NCI-H146 treated with DMSO at 0.1 percent for 48 hours (cell line): Measurements from ENCODE around the gene RERE.
A peak's percentile ranks its signal among the peaks of the same experiment; 100 is the strongest.

ENCODE experiments used
- DNase-seq: peaks from one replicate; lab custom pipeline; 2025; ENCODE audit not compliant: unreplicated experiment; lab: John Stamatoyannopoulos, UW

Gene RERE

DNA sequence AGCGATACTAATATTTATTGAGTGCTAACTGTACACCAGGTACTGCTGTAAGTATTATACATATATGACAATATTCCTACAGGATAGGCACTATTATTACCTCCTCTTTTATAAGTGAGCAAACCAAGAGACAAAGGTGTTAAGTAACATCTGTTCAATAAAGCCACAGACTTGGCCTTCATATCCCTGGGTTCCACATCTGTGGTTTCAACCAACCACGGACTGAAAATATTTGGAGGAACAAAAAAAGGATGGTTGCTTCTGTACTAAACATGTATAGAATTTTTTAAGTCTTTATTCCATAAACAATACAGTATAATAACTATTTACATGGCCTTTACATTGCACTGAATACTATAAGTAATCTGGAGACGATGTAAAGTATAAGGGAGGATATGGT, 95.1 kb downstream of the RERE start:
- DNase-seq: no peak

DNA sequence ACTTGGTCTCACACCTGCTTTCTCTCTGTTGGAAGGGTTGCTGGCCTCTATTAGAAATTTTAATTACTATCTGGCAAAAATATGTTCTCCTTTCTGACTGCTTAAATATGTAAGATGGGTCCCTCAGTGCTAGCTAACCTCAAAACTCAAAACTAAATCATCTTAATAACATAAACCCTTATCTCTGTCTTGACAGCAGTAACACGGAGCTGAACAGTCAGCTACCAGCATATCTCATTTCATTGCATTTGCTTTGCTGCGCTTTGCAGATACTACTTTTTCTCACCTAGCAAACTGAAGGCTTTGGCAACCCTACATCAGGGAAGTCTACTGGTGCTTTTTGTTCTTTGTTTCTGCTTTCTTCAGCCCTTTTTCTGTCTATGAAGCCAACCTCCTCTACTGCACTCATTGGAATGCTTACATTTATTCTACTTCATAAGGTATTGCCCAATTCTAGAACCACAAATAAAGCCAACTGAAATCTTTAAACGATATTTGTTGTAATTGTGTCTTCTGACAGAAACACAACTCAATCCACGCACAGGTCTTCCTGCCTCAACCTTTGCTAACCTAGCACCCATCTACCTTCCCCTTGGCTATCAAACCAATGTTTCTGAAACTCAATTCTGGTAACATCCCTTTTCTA, 95.6 kb downstream of the RERE start:
- DNase-seq: no peak

DNA sequence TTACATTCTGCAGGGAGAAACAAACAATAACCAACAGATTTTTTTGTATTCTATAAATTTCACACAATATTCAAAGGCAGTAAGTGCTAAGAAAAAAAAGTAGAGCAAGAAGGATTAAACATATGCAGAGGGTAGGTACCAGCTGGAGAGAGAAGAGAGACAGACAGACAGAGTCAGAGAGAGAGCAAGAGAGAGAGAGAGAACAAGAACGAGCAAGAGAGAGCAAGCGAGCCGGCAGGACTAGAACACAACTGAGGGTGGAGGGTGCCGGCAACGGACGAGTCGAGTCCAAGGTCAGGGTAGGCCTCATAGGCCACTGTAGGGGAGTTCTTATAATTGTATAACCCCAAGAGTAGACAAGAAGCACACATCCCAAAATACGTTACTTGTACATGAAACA, 97.1 kb downstream of the RERE start:
- no peak for DNase-seq

DNA sequence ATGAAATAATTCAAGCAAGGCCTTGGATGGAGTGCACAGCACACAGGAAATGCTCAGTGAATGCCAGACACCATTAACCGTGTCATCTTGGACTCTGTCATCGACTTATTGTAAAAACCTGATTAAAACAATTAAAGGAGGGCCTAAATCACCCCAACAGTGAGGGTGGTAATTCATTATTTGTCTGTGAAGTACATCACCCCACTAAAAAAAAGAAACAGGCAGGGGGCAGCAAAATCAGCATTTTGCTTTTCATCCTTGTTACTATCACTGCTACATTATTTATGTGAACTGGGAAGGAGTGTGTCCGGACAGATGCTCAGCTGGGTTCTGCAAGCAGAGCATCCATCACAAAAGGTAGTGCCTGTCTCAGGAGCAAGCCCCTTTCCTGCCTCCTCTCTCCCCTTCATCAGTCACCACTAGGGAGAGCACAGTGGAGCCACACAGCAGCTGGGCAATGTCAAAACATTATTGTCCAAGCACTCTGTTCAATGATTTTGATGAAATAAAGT, 98.5 kb downstream of the RERE start:
- DNase-seq: peak; percentile 11

DNA sequence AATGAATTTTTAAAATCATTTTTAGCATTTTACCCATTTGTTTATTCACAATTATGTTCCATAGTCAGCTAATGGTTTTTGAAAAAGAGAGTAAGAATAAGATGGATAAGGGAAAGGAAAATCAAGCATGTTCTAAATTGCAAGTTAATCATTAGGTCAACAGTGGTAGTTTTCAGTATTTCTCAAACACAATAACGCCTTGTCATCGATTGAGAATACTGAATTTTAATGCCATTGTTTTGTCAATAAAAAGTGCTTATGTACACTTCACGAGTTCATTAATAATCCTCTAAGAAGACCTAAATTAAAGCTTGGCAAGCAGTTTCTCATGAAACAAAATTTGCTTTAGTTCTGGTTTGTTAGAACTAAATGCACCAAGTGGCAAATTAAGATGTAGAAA, 100.3 kb downstream of the RERE start:
- DNase-seq: peak; percentile 29

DNA sequence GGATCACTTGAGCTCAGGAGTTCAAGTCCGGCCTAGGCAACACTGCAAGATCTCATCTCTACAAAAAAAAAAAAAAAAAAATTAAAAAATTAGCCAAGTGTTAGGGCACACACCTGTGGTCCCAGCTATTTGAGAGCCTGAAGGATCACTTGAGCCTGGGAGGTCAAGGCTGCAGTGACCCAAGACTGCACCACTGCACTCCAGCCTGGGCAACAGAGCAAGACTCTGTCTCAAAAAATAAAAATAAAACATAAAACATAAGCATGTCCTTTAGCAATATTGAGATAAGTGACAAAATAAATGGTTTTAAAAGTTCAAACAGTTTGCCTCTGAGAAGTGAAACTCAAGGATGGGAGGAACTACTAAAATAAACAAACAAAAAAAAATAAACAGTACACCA, 101.2 kb downstream of the RERE start:
- DNase-seq: no peak

DNA sequence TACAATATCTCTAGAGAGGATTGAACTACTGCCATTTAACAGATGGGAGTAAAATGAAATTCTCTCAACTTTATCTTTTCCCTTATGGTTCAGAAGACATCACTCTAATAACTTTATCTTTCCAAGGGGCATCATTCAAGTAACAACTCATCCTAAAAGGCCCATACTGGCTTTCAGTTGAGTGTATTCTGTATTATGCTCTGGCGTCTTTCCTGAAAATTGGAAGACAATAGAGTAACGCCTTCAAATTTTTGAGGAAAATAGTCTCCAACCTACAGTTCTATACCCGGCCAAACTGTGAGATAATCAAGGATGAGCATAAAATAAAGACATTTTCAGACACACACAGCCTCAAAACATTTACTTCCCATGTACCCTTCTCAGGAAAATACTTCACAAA, 103.3 kb downstream of the RERE start:
- no peak for DNase-seq

DNA sequence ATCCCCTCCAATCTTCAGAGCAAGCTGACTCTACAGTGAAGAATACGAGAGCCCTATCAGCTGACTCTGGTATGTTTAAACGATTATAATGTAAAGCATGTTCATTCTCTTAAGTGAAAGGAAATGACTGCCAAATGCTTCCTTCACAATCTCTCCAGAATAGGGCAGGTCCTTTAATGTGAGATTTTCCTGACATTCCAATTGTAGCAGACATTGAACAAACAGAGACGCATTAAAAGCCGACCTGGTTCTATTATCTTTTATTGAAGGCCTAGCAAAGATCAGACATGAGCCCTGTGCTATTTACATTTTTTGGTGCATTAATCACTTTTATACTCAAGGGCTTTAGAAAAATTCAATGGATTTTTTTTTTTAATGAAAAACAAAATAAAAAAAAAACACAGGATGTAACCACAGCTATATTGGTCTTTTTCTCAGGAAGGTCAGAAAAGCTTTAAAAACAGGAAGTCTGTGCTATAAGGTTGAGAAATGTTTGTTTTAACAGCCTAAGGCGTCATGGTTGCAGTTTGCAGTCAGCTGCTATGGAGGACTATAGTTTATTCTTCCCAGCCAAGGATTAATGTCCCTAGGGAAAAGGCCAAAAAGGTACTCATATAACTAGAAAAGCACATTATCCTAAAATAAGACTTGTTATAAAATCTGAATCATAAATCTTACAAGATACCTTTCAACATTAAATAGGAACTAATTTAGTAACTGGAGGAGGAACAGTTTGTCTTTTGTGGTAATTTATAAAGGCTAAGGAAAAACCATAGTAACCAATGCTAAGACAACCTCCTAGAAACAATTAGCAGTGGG, 104.8 kb downstream of the RERE start:
- DNase-seq: peak; percentile 77

DNA sequence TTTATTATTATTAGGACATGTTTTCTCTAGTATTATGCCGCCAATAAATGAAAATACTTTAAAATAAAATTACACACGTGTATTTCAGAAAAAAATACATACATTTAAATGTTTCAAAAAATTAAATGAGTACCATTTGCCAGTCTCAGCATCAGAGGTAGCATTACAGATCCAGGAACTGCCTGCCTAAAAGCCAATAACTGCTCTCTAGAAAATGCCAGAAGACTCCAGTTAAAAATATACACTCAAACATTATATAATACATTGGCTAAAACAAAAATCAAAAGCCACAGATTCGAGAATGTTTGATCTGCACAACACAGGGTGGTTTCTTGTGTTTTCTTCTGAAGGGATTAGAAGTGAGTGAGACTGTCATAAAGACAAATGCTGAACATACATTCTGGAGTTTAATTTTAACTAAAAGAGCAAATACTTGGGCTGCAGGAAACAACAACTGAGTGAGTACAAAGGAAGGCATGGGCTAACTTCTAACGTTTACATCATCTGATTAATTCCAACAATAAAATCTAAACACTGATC, 105.5 kb downstream of the RERE start:
- no peak for DNase-seq

DNA sequence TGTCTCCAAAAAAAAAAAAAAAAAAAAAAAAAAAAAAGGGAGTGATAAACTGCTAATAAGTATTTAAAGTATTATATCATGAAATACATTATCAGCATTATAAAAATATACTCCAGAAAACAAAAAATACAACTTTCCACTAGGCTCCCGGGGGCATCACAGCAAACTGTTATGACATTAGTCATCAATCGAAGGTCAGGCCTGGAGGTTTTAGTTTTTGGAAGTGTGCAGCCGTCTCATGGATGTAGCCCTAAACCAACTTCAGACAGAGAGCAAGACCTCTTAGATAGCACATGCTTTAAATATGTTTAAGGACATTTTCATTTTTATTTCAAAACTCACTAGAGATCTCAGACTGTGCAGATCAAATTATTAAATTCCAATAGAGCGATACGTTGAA, 106.3 kb downstream of the RERE start:
- DNase-seq: no peak

DNA sequence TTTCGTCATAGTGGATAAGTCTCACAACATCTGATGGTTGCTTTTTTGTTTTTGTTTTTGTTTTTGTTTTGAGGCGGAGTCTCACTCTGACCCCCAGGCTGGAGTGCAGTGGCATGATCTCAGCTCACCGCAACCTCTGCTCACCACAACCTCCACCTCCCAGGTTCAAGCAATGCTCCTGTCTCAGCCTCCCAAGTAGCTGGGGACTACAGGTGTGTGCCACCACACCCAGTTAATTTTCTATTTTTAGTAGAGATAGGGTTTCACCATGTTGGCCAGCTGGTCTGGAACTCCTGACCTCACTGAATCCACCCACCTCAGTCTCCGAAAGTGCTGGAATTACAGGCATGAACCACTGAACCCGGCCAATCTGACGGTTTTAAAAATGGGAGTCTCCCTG, 109.2 kb downstream of the RERE start:
- no peak for DNase-seq

DNA sequence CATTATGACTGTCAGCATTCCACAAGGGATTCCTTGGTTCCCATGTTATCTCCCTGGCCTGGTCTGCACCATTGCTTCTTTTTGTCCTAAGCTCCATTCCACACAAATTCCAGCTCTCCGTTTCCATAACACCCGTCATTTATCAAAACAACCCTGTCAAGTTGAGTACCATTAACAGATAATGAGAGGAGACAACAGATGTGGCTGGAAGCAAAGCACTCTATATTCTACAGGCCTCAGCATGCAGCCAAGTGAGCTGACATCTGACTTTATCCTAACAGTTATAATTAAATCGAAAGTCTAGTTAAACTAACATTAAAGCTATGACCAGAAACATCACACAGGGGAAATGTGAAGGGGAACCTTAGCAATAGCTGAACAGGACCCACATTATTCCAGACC, 110.4 kb downstream of the RERE start:
- peak; percentile 82 for DNase-seq

DNA sequence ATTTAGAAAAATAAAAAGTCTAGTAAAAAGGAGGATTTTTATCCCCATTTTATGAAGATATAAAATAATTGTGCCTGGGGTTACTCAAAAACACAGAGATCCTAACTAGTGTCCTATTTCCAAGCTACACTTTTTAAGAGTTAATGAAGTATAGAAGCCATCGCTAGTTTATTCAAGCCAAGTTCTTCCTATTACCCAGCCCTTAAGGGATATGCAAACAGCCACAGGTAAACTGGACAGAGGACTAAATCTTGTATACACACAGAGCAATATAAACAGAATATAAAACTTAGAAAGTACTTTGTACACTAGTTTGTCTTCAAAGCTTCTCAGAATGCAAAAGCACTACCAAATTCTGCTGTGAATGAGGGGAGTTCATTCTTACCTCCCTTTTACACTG, 111.1 kb downstream of the RERE start:
- no peak for DNase-seq

DNA sequence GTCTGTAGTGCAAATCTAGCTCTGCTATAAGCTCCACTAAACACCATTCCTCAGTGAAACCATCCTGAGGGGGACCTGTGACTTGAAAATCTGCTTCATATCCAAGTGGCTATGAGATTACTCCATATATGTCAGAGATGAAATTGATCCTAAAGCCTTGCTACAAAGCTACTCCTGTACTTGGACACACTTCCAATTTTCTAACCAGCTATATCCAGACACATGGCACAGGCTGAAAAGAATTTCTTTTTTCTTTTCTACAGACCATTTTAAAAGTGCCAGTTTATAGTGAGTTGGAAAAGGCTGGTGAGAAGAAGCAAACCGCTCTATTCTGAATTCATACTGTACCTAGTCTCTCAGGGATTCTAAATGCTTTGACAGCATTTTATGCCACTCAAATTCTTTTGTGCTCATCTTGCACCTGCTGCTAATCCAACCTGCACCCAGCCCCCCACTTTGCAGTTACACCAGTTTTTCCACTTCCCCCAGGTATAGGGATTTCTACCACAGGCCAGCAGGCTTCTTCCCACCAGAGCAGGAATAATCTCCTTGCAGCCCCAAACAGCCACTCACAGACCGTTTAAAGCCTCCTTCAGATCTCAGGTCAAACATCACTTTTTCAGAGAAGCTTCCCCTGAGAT, 112.5 kb downstream of the RERE start:
- DNase-seq: peak; percentile 52

DNA sequence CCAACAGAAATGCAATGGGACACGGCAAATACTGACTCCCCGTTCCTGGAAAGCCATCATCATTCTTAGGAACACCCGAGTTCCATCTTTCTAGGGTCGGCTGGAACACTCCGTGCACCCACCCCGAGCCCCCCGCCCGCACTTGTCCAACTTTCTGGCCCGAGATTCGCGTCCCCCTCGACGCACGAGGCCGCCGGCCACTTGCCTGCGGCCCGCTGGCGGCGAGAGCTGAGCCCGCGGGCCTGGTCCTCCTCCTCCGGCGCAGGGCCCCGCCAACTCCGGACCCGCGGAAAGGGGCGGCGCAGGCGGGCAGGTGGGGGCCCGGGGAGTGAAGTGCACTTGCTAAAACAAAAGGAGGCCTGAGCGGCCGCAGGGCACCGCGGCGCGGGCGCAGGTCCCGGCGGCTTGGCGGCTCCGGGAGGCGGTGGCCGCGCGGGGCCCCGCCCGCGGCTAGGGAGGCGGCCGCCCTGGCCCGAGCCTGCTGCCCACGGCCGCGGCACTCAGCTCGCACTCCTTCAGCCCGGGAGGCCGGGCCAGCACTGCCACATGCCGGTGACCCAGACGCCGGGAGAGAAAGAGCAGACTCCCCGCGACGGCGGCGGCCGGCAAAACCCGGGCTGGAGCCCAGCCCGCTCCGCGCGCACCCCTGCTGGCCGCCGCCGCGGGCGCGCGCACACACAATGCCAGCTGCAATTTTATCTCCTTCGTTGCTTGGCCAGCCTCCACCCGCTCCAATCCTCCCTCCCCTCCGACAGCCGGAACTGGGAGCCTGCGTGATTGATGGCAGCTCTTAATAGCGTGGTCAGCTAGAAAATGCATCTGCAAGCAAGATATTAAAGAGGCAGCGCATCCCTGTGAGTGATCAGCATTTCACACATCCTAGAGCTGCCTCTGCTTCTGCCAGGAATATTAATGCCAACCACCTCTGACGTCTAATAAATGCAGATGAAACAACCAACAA, 114.3 kb downstream of the RERE start:
- DNase-seq: peak; percentile 88

DNA sequence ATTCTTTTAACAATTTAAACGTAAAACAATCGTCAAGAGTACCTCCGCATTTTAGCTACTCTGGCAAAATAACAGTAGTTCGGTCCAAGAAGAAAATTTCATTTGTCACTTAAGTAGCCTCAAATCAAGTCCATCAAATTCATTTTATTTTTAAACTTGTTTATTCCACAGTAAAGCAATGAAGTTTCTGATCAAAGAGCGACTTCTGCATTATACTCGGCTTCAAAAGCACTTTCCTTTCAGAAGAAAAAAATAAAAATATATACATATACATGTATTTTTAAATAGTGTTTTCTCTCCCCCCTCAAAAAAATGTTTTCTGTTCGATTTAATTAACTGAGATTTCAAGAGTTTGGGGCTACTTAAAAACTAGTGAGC, 115.0 kb downstream of the RERE start:
- DNase-seq: no peak

DNA sequence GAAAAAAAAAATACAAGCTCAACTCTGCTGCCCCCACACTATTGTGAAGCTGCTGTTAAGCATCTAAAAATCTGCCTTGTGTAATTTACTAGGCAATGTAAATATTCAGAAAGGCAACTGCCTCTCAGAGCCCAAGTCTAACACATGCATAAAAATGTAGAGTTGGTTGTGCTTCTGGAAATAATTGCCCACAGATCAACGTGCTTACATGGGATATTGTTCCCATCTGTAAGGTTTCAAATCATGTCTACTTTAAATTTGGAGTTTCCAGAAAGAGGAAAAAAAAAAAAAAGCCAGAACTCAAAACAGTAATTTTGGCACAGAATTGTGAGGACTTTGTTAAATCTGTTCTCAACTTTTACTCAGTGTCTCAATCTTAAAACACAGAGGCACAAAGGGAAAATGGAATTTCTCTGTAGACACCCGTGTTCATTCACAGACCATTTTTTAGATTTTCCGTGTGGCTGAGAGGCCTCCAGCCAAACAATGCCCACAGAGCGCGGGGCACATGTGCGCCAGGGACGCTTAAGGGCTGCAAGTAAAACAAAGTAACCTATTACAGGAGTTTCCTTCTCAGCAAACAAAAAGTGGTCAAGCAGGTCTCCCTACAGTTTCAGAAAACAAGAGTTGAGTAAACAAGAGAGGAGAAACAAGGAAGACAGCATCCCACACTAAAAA, 115.5 kb downstream of the RERE start:
- DNase-seq: peak; percentile 19

DNA sequence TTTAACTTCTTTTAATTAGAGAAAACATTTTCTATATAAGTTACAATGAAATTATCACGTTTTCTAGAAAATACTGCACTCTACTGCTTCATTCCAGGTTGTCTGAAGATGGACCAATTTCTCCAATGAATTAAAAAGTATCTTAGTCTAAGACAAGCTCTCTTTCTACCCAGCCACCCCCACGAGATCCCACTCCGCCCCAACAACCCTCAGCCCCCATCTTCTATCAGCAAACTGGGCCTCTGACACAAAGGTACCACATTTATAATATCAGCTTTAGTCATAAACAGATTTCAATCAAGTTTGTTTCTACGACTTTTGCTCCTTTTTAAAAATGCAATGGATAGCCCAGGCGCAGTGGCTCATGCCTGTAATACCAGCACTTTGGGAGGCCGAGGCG, 117.8 kb downstream of the RERE start:
- DNase-seq: no peak

DNA sequence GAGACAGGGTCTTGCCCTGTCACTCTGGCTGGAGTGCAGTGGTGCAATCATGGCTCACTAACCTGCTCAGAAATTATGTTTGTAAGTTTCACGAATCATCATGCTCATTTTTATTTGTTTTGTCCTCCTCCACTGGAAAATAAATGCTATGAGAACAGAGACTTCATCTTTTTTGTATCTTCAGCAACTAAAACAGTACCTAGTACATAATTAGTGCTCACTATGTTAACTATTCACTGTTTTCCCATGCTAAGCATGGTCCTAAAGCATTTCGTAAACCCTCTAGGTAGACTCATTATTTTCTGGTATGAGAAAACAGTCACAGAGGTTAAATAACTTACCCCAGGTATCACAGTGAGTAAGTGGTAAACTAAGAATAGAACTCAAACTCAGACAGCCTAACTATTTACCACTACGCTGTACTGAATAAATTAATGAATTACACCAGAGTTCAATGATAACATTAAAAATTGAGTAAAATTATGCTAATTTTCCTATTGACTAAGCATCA, 118.4 kb downstream of the RERE start:
- DNase-seq: no peak
